SK-N-SH (cell line): Measurements from ENCODE around the gene GLTP. TPM values are rescaled to one million over a fixed set of nuclear protein-coding genes. Genes with fewer than 3 reads are reported as not detected.

Source experiments
- CTCF ChIA-PET: fragments of 300-600, 350-600 bp; formaldehyde crosslinking; extraction: SDS; loops from one replicate; lab custom pipeline; 2021; lab: Yijun Ruan, JAX
- POLR2A ChIA-PET: fragments of 350-600 bp; sonication (Branson Sonifier 250); formaldehyde crosslinking; extraction: SDS; loops from one replicate; lab custom pipeline; 2020; ENCODE audit warnings: antibody characterized with exemption, inconsistent platforms; lab: Yijun Ruan, JAX
- DNase-seq: peaks from one replicate; pipeline ENCODE4 v3.0.0; 2012
- H2AFZ ChIP-seq: fragments of 200-600 bp; sonication (generic); 2 replicates; pipeline ENCODE4 v1.8.1; 2016; ENCODE audit warnings: antibody characterized with exemption, mild to moderate bottlenecking, low read depth
- H3F3A ChIP-seq: fragments of 200-600 bp; sonication (generic); replicated peaks from 2 replicates; pipeline ENCODE3; 2016; ENCODE audit warnings: antibody characterized with exemption, mild to moderate bottlenecking; ENCODE audit not compliant: insufficient read depth
- H3K27ac ChIP-seq, 2 experiments: fragments of 200-500 bp in 1 of 2; fragments of 200-600 bp in 1 of 2; sonication (Bioruptor generic) in 1 of 2; sonication (generic), shearing (Covaris generic) in 1 of 2; 2 replicates each; pipeline versions ENCODE4 v1.5.1 to v1.6.1; 2014 to 2016; ENCODE audit warnings: low read depth in 2 of 2, inconsistent platforms in 1 of 2, low read length in 1 of 2, mild to moderate bottlenecking in 1 of 2, mixed read lengths in 1 of 2
- H3K27me3 ChIP-seq: fragments of 200-600 bp; sonication (generic), shearing (Covaris generic); 2 replicates; pipeline ENCODE4 v1.6.1; 2016; ENCODE audit warnings: mixed run types; ENCODE audit not compliant: insufficient read depth
- H3K36me3 ChIP-seq, 2 experiments: fragments of 200-500 bp in 1 of 2; fragments of 200-600 bp in 1 of 2; sonication (Bioruptor generic) in 1 of 2; sonication (generic) in 1 of 2; replicated peaks in 1 of 2; 2 replicates each; pipeline versions ENCODE3 to v1.5.1; 2014 to 2016; ENCODE audit warnings: low read length in 1 of 2, mild to moderate bottlenecking in 1 of 2; ENCODE audit not compliant: insufficient read depth in 2 of 2, control insufficient read depth in 1 of 2
- H3K4me1 ChIP-seq, 2 experiments: fragments of 200-500 bp in 1 of 2; fragments of 200-600 bp in 1 of 2; sonication (Bioruptor generic) in 1 of 2; sonication (generic), shearing (Covaris generic) in 1 of 2; 2 replicates each; pipeline versions ENCODE4 v1.5.1 to v1.6.1; 2014 to 2016; ENCODE audit warnings: low read depth in 1 of 2, low read length in 1 of 2, mixed run types in 1 of 2; ENCODE audit not compliant: insufficient read depth in 2 of 2, control insufficient read depth in 1 of 2
- H3K4me2 ChIP-seq: fragments of 200-600 bp; sonication (generic), shearing (Covaris generic); 2 replicates; pipeline ENCODE4 v1.6.1; 2017; ENCODE audit warnings: mixed run types
- H3K4me3 ChIP-seq, 2 experiments: fragments of 200-500 bp in 1 of 2; fragments of 200-600 bp in 1 of 2; sonication (Bioruptor generic) in 1 of 2; sonication (generic), shearing (Covaris generic) in 1 of 2; 2 replicates each; pipeline versions ENCODE4 v1.5.1 to v1.8.1; 2014 to 2016; ENCODE audit warnings: low read depth in 2 of 2, inconsistent platforms in 1 of 2, low read length in 1 of 2, mild to moderate bottlenecking in 1 of 2, mixed read lengths in 1 of 2, moderate library complexity in 1 of 2
- H3K79me2 ChIP-seq: fragments of 200-600 bp; sonication (generic); 2 replicates; pipeline ENCODE4 v1.8.1; 2017; ENCODE audit warnings: mild to moderate bottlenecking; ENCODE audit not compliant: insufficient read depth
- H3K9ac ChIP-seq: fragments of 200-600 bp; sonication (generic); 2 replicates; pipeline ENCODE4 v1.6.1; 2017; ENCODE audit warnings: mixed run types
- H3K9me2 ChIP-seq: fragments of 200-600 bp; sonication (generic); 2 replicates; pipeline ENCODE4 v1.6.1; 2017; ENCODE audit warnings: mixed run types
- H3K9me3 ChIP-seq: fragments of 200-600 bp; sonication (generic); 2 replicates; pipeline ENCODE4 v1.6.1; 2017; ENCODE audit warnings: mixed run types, mild to moderate bottlenecking, moderate library complexity
- H4K20me1 ChIP-seq: fragments of 200-600 bp; sonication (generic); 2 replicates; pipeline ENCODE4 v1.6.1; 2017; ENCODE audit warnings: mild to moderate bottlenecking, mixed run types; ENCODE audit not compliant: insufficient read depth
- EZH2phosphoT487 ChIP-seq: fragments of 200-600 bp; sonication (generic); IDR thresholded peaks from 2 replicates; pipeline ENCODE4 v1.6.1; 2017; ENCODE audit warnings: low read depth, mixed run types, mild to moderate bottlenecking, antibody characterized with exemption, moderate library complexity, borderline replicate concordance
- FOSL2 ChIP-seq: IDR thresholded peaks from 2 replicates; pipeline ENCODE4 v1.4.0; 2012; ENCODE audit warnings: low read depth, mild to moderate bottlenecking, moderate library complexity, borderline replicate concordance
- FOXM1 ChIP-seq: IDR thresholded peaks from 2 replicates; pipeline ENCODE4 v1.4.0; 2012; ENCODE audit warnings: low read depth, mild to moderate bottlenecking
- JUND ChIP-seq: IDR thresholded peaks from 2 replicates; pipeline ENCODE4 v1.4.0; 2012
- MXI1 ChIP-seq: IDR thresholded peaks from 2 replicates; pipeline ENCODE4 v1.6.1; 2012; ENCODE audit warnings: mild to moderate bottlenecking, low read depth, low read length, improper control_type of control experiment
- NRF1 ChIP-seq: IDR thresholded peaks from 2 replicates; pipeline ENCODE4 v1.6.1; 2012; ENCODE audit warnings: low read depth, mild to moderate bottlenecking, low read length
- POLR2AphosphoS5 ChIP-seq: IDR thresholded peaks from 2 replicates; pipeline ENCODE4 v1.6.1; 2012; ENCODE audit warnings: low read depth, low read length
- RFX5 ChIP-seq: IDR thresholded peaks from 2 replicates; pipeline ENCODE4 v1.6.1; 2012; ENCODE audit warnings: mild to moderate bottlenecking, improper control_type of control experiment, low read length
- RXRA ChIP-seq: IDR thresholded peaks from 2 replicates; pipeline ENCODE4 v1.4.0; 2012; ENCODE audit warnings: low read depth, mild to moderate bottlenecking, borderline replicate concordance
- SMC3 ChIP-seq: IDR thresholded peaks from 2 replicates; pipeline ENCODE4 v1.6.1; 2012; ENCODE audit warnings: low read depth, low read length, improper control_type of control experiment
- TAF1 ChIP-seq: IDR thresholded peaks from 2 replicates; pipeline ENCODE4 v1.6.1; 2012; ENCODE audit warnings: low read depth, mild to moderate bottlenecking, low read length, moderate library complexity, borderline replicate concordance
- TCF12 ChIP-seq: IDR thresholded peaks from 2 replicates; pipeline ENCODE4 v1.4.0; 2012
- TEAD4 ChIP-seq: IDR thresholded peaks from 2 replicates; pipeline ENCODE4 v1.4.0; 2012; ENCODE audit warnings: mild to moderate bottlenecking, borderline replicate concordance; ENCODE audit not compliant: insufficient read depth
- WGBS: methylation state at CpG from one replicate; pipeline ENCODE4 v1.1.6; 2017; ENCODE audit warnings: low lambda C conversion rate; 5-methylcytosine and 5-hydroxymethylcytosine counted together
- polyA plus RNA-seq, 3 experiments: library from polyadenylated mRNA; depleted of rRNA; stranded (reverse); fragments of >200 nt; gene quantifications; 2 replicates each; pipeline ENCODE4 v1.2.3, GENCODE V29; 2012
- TF ChIP-seq, protein P1 (sequence below): IDR thresholded peaks from 2 replicates; pipeline ENCODE4 v1.6.1; 2012; ENCODE audit warnings: mild to moderate bottlenecking, low read depth, low read length, moderate library complexity
- TF ChIP-seq, protein P2 (sequence below): fragments of 200-600 bp; sonication (generic); IDR thresholded peaks from 2 replicates; pipeline ENCODE4 v1.6.1; 2017; ENCODE audit warnings: antibody characterized with exemption, mild to moderate bottlenecking, moderate library complexity
- TF ChIP-seq, protein P3 (sequence below): fragments of 150-350 bp; IDR thresholded peaks from 2 replicates; pipeline ENCODE4 v1.6.1; 2016; ENCODE audit warnings: mild to moderate bottlenecking, low read depth, low read length
- TF ChIP-seq, protein P4 (sequence below): fragments of 150-350 bp; IDR thresholded peaks from 2 replicates; pipeline ENCODE4 v1.6.1; 2017; ENCODE audit warnings: antibody characterized with exemption, low read length, low read depth, borderline replicate concordance
- TF ChIP-seq, protein P5 (sequence below): IDR thresholded peaks from 2 replicates; pipeline ENCODE4 v1.4.0; 2012; ENCODE audit warnings: low read depth

The GLTP gene
- polyA plus RNA-seq, 1 of the 3 experiments (the other 2 are of a cell fraction): 23.0 TPM

DNA sequence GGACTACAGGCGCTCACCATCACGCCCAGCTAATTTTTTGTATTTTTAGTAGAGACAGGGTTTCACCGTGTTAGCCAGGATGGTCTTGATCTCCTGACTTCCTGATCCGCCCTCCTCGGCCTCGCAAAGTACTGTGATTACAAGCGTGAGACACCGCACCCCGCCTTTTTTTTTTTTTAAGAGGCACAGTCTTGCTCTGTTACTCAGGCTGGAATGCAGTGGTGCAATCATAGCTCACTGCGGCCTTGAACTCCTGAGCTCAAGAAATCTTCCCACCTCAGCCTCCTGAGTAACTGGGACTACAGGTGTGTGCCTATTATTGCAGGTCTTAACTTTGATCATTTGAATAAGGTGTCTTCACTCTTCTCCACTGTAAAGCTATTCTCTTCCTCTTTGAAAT lies 5.3 kb upstream of the GLTP start:
- Histone ChIP-seq H3K4me1 (peaks cover 4 to 10% of the 10 kb centered on the region in 2 experiments; a peak in 2 of 4 replicates), H3K9me2 (no peaks in the 10 kb centered on the region), H2AFZ (no peak overlapping the region), H3K4me3 (no peak overlapping the region), H3K27ac (no peak overlapping the region), H3K27me3 (no peaks in the 10 kb centered on the region), H3K79me2 (no peaks in the 10 kb centered on the region), H3K36me3 (no peaks in the 10 kb centered on the region), H3K4me2 (no peak overlapping the region), H4K20me1 (no peaks in the 10 kb centered on the region), H3K9ac (no peak overlapping the region), H3K9me3 (no peaks in the 10 kb centered on the region), H3F3A (peaks cover 6% of the 10 kb centered on the region)
- DNase-seq: no peak
- TF ChIP-seq SMC3 (no peak), MXI1 (no peak), POLR2AphosphoS5 (no peak), TAF1 (no peak), NRF1 (no peak), FOSL2 (no peak), JUND (no peak)
- TF ChIP-seq, protein P1, sequence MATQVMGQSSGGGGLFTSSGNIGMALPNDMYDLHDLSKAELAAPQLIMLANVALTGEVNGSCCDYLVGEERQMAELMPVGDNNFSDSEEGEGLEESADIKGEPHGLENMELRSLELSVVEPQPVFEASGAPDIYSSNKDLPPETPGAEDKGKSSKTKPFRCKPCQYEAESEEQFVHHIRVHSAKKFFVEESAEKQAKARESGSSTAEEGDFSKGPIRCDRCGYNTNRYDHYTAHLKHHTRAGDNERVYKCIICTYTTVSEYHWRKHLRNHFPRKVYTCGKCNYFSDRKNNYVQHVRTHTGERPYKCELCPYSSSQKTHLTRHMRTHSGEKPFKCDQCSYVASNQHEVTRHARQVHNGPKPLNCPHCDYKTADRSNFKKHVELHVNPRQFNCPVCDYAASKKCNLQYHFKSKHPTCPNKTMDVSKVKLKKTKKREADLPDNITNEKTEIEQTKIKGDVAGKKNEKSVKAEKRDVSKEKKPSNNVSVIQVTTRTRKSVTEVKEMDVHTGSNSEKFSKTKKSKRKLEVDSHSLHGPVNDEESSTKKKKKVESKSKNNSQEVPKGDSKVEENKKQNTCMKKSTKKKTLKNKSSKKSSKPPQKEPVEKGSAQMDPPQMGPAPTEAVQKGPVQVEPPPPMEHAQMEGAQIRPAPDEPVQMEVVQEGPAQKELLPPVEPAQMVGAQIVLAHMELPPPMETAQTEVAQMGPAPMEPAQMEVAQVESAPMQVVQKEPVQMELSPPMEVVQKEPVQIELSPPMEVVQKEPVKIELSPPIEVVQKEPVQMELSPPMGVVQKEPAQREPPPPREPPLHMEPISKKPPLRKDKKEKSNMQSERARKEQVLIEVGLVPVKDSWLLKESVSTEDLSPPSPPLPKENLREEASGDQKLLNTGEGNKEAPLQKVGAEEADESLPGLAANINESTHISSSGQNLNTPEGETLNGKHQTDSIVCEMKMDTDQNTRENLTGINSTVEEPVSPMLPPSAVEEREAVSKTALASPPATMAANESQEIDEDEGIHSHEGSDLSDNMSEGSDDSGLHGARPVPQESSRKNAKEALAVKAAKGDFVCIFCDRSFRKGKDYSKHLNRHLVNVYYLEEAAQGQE: no peak
- TF ChIP-seq, protein P2, sequence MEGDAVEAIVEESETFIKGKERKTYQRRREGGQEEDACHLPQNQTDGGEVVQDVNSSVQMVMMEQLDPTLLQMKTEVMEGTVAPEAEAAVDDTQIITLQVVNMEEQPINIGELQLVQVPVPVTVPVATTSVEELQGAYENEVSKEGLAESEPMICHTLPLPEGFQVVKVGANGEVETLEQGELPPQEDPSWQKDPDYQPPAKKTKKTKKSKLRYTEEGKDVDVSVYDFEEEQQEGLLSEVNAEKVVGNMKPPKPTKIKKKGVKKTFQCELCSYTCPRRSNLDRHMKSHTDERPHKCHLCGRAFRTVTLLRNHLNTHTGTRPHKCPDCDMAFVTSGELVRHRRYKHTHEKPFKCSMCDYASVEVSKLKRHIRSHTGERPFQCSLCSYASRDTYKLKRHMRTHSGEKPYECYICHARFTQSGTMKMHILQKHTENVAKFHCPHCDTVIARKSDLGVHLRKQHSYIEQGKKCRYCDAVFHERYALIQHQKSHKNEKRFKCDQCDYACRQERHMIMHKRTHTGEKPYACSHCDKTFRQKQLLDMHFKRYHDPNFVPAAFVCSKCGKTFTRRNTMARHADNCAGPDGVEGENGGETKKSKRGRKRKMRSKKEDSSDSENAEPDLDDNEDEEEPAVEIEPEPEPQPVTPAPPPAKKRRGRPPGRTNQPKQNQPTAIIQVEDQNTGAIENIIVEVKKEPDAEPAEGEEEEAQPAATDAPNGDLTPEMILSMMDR: no peak
- TF ChIP-seq, protein P3, sequence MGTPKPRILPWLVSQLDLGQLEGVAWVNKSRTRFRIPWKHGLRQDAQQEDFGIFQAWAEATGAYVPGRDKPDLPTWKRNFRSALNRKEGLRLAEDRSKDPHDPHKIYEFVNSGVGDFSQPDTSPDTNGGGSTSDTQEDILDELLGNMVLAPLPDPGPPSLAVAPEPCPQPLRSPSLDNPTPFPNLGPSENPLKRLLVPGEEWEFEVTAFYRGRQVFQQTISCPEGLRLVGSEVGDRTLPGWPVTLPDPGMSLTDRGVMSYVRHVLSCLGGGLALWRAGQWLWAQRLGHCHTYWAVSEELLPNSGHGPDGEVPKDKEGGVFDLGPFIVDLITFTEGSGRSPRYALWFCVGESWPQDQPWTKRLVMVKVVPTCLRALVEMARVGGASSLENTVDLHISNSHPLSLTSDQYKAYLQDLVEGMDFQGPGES: no peak
- ChIA-PET POLR2A (interaction anchor here (0.6 kb wide), 1 partner anchor 384 kb away, joined by 3 read pairs; no protein-coding TSS in a partner anchor), CTCF (interaction anchor here (1.0 kb wide), 1 partner anchor 32 kb away, joined by 4 read pairs; no protein-coding TSS in a partner anchor)
- 92% methylated on average over 10 of the region's 10 CpGs for WGBS

DNA sequence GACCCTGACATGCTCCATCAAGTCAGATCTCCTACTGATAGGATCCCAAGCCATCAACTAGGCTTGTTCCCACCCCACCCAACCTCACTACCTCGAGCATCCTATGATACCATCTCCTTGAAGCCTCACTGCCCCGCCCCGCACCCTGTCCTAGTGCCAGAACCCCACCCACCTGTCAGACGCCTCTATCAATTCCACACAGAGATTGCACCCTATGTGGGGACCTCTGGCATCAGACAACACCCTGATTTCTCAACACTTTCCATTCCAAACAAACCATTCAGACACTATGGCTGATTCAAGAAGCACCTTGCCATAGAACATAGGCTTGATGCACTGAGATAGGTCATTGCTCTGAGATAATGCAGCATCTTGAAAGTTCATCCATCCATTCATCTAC lies 3.1 kb upstream of the GLTP start:
- Histone ChIP-seq H3K9me2 (no peaks in the 10 kb centered on the region), H3K27me3 (no peaks in the 10 kb centered on the region), H3K36me3 (no peaks in the 10 kb centered on the region), H3K9ac (no peak overlapping the region), H2AFZ (no peak overlapping the region), H4K20me1 (no peaks in the 10 kb centered on the region), H3K79me2 (peaks cover 14% of the 10 kb centered on the region), H3K4me2 (no peak overlapping the region), H3K4me3 (no peak overlapping the region), H3K9me3 (no peaks in the 10 kb centered on the region), H3K4me1 (peaks cover 7 to 13% of the 10 kb centered on the region in 2 experiments; a peak in 2 of 4 replicates), H3F3A (peaks cover 2% of the 10 kb centered on the region), H3K27ac (no peak overlapping the region)
- ChIA-PET CTCF (no interaction called here), POLR2A (no interaction called here)
- DNase-seq: peak; percentile 4
- WGBS: 60% methylated on average over 4 of the region's 4 CpGs
- TF ChIP-seq EZH2phosphoT487 (no peak), SMC3 (no peak), JUND (no peak), RXRA (no peak), TCF12 (no peak), FOXM1 (no peak), TEAD4 (no peak), RFX5 (no peak), POLR2AphosphoS5 (no peak)
- TF ChIP-seq, protein P3: no peak
- TF ChIP-seq, protein P4, sequence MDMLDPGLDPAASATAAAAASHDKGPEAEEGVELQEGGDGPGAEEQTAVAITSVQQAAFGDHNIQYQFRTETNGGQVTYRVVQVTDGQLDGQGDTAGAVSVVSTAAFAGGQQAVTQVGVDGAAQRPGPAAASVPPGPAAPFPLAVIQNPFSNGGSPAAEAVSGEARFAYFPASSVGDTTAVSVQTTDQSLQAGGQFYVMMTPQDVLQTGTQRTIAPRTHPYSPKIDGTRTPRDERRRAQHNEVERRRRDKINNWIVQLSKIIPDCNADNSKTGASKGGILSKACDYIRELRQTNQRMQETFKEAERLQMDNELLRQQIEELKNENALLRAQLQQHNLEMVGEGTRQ: no peak
- TF ChIP-seq, protein P5, sequence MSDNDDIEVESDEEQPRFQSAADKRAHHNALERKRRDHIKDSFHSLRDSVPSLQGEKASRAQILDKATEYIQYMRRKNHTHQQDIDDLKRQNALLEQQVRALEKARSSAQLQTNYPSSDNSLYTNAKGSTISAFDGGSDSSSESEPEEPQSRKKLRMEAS: no peak
